Central memory CD4-positive, alpha-beta T cell (primary cell): ENCODE data around the gene KCNC4.

Experiments
- DNase-seq: peaks from one replicate; pipeline ENCODE4 v3.0.0; 2022

Gene KCNC4

DNA sequence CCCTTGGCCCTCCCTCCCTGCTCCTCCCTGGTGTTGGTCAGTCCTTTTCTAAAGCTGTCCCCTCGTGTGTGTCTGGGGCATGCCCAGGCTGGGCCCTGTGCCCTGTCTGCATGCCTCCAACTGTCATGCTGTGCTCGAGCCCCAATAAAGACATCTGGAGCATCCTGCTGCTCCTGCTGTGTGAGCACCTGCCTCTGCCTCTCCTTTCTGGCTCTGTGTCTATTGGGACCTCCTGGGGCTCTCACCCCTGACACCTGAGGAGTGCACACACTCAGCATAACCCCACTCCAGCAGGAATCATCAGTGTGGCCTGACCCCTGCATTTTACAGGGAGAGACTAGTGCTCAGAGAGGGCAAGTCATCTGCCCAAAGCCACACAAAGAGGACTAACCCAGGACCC is 23.7 kb downstream of the KCNC4 start:
- no peak for DNase-seq

DNA sequence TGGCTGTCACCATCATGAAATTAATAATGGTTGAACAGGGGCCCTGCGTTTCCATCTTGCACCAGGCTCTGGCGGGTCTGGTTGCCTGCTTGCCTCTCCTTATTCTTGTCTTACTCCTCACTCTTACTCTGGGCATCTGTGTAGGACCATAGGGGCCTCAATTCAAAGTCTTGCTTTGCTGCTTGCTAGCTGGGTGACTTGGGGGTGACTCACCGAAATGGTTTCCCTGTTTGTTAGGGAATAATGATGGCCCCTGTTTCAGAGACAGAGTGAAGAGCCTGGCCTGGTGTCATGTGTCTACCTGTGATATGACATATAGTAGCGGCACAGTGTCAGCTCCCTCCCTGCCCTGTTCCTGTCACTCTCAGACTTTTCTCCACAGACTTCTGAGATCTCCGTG is 24.6 kb downstream of the KCNC4 start:
- DNase-seq: no peak

DNA sequence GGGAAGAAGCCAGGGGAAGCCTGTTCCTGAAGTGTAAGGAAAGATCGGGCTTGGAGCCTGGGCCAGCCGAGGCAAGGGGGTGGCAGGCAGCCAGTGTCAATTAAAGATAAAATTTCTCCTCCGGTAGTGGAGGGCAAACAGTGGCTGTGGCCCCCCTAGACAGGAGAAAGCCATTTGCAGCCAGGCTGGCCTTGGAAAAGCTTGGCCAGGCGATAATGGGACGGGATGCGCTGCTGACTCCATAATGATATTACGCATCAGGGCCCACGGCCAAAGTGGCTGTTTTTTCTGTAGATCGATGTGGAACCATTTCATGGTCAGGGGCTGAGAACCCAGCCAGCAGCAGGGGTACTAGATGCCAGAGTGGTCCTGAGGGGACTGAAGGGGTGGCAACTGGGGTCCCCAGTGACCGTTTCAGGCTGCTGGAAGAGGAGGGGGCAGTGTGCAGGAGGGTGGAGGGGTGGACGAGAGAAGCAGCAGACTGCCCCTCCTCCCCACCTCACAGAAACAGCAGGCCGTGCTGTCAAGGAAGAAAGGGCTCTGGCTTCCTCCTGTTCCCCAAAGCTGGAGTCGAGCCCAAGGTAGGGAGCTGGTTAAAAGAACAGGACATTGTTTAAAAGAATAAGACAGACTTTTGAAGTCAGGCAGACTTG is 25.2 kb downstream of the KCNC4 start:
- no peak for DNase-seq

DNA sequence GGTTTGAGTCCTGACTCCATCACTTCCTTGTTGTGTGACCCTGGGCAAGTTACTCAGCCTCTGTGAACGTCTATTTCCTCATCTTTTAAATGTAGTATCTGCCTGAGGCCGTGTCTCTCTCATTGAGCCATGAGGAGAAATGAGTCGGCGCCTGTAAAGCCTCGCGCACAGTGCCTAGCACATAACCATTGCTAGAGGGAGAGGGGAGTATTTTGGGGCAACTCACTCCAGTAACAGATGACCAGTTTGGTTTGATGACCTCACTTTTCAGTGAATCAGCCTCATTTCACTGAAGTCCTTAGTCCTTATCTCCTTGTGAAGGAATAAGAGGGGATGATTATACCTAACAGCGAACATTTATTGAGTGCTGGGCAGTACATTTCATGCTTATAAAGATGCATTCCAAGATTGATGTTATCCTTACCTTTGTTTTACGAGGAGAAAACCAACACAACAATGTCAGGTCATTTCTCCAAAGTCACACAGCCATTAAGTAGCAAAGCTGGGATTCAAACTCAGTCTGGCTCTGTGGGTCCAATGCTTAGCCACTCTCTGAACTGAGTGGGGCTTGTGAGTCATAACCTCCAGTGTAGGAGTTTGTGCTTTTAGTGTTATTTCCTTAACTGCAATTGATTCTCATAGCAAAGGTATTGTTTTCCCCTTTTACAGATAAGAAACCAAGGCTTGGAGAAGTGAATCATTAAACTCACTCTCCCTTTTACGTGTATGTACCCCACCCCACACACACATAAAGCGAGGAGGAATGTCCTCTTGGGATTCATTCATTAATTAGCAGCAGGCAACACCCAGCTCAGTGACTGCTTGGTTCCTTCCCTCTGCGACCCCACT is 25.9 kb downstream of the KCNC4 start:
- DNase-seq: no peak

DNA sequence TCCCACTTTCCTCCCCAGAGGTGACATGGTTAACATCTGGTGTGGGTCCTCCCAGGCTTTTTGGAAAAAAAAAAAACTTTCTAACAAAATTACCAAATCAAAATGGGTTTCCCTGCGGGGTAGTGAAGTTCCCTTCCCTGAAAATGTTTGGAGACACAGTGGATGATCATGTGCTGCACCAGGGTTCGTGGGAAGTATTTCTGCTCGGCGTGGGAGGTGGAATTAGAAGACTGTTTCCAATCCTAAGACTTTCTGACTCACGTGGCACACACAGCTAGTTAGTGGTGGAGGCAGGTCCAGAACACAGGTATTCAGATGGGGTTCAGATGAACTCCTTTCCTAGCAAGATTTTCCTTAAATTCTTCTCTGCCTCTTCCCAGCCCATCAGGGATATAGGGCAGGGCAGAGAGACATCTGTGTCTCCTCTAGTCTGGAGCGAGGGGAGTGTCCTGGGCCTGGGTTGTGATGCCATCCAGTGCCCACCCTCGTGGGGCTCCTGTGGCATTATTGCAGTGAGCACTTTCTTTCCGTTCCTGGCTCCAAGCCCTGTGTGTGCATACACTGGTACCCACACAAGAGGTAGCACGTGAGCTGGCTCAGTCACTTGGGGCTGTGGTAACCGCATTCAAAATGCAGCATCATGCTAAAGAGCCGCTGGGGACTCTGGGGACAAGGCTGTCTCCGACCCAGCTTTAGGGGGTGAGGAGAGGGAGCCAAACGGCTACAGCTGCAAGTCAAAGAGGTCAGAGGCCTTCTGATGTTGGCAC is 27.5 kb downstream of the KCNC4 start:
- no peak for DNase-seq

DNA sequence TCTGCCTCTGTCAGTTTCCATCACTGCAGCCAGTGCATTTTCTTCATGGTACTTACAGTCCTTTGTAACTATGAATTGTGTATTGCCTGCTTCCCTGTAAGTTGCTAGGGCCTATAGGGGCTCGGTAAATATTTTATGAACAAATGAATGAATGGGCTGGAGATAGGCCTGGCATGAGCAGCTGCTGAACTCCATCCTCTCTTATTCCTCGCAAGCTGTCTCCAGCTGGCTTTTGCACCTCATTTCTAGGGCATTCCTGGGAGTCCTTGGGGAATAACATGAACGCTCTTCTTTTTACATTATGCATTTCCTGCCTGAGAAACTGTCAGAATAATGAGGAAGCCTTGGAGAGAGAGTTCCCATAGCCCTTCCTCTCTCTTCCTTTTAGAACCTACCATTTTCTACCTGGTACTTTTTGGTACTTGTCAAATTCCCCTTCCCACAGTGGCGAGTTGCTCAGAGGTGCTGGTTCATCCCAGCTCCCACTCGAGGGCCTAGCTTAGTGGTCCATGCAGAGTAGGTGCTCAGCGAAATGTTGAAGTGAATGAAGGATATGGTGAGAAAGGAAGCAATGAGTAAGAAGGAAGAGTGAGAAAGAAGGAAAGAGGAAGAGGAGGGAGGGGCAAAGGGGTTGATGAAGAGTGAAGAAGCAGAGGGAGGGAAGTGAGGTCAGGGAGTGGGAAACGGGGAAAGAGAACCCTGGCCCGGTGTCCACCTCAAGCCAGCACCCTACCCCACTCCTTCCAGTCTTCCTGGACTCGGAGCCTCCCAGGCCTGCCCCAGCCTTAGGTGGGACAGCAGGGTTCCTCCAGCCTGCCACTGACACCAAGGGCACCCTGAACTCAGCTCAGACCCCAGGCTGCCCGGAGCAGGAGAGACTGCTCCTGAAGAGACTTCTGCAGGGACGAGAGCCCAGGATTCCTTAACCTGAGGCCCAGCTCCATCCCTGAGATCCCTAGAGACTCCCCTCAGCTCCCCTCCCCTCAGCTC is 29.6 kb downstream of the KCNC4 start:
- no peak for DNase-seq

DNA sequence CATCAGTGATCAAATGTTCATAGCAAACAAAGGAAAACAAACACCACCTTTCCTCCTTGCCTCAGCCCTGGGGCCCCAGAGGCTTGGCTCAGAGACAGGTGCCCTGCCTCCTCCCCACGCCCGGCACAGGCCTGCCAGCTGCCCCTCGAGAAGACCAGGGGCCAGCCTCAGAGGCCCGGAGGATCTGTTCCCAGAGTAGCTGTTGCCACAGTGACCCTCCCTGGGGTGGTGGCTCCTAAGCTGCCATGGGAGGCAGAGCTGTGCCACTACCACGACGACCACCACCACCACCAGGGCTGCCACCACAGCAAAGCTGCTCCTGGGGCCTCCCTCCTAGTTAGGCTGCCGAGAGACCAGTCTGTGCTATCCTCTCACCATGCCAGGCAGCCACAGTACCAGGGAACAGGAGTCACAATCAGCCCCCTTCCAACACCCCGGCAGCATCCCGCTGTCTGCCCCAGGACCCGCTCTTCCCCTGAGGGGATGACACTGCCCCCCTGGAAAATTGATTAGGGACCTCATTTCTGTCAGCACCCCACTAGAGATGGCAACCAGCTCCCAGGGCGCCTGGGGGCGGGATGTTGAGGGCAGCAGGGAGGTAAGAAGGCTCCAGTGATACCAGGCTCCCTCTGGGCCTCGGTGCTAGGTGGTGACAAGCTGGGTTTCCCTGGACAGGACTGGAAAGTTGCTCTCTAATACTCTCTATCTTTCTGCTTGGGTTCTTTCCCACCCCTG is 30.5 kb downstream of the KCNC4 start:
- DNase-seq: no peak

DNA sequence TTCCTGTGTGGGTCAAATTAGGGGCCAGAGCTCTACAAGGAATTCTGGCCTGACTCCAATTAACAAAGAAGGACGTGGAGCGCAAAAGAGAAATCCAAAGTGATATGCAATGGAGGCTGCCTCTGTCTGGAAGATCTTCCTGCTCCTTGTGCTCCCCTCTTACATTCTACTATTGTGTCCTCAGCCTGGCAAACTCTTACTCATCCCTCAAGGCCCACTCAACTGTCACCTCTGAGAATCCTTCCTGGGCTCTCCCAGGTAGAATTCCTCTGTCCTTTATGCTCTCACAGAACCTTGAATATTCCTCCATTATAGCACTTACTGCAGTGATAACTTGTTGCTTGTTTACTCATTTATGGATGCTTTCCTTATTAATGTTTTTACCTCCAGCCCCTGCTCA is 31.4 kb downstream of the KCNC4 start:
- no peak for DNase-seq

DNA sequence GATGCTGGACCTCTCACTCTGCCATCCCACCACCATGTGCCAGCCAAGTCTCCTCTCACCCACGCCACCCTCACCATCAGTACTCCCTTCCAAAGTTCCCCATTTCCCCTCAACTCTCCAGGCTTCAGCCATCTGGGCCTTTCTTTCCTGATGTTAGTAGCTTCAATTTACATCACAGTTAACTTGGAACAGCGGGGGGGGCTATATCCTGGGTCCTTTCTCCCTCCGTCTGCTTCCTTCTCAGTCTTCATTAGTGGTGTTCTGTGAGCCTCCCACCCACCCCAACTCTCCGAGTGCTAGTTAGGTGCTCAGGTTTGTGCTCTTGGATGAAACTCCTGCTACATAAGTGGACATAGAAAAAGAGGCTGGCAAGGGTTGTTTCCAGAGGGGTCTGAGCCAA is 31.9 kb downstream of the KCNC4 start:
- no peak for DNase-seq

DNA sequence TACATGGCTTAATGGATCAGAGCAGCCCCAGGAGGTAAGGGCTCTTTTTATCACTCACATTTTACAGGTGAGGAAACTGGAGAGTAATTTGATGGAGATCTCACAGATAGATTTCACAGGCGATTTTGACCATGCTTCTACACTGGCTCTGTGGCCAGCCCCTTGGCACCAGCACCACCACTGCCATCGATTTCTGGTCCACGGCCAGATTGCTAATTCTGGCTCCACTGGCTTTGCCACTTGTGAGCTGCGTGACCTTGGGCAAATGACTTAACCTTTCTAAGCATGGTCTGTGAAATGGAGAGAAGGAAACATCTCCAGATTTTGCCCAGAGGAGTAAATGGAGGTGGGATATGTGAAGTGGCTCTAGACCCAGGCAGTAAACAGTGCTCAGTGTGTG is 32.6 kb downstream of the KCNC4 start:
- no peak for DNase-seq

DNA sequence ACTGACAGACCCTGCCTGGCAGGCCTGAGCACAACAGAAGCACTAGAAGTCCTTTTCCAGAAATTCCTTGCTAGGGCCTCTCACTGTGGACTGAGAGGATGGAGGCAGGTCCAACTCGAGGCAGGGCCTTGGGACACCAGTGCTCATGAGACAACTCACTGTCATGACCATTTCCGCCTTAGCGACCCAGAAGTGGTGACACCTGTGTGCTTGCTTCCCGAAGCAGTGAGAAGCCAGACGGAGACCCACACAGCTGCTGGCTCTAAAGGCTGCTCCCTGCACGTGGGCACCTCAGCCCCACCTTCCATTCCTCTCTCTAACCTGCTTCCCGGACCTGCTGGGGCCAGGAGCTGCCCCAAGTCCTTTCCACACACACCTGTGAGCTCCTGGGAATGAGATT is 33.0 kb downstream of the KCNC4 start:
- no peak for DNase-seq

DNA sequence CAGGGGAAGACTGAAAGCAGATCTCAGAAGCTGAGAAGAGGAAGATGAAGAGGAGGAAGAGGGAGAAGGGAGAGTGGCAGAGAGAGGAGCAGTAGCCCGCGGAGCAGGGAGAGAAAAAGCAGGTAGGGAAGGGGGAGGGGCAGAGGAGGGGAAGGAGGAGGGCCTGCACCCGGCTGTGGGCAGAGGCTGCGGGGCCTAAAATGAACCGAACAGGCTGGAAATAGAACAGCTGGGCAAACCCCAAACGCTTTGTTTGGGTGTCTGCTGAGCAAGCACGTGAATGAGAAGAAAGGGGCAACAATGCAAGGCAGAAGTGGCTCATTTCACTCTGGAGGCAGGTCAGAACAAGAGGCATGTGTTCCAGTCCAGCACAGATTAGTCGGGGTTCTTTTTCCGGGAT is 33.5 kb downstream of the KCNC4 start:
- DNase-seq: no peak

DNA sequence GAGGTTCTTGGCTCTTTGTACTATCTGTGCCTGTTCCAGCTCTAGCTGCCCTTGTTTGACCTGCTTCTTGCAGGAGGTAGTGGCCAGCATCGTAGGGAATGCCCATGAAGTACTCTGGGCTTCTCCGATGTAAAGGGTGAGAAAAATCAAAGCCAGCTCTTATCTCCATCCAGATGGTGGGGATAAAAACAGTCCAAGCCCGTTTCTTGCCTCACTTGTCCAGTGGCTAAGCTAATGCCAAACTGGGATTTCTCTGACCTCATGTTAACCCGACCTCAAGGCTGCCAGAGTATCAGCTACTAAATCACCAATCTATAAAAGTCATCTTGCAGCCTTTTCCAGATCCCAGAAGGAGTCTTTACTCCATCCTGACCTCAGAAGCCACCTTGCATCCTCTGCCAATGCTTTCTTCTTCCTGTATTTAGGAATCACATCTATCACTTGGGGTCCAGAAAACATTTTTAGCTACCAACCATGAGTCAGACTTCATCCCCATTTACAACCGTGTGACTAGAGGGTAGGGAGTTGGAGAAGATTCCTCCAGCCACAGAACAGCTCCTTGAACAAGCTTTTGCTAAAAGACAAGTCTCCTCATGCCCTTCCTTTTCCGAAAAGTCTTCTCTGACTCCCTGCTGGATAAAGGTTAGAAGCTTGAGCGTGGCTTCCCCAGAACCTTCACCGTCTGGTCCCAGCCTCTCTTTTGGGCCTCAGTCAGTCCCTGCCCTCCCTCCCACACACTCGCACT is 35.9 kb downstream of the KCNC4 start:
- no peak for DNase-seq

DNA sequence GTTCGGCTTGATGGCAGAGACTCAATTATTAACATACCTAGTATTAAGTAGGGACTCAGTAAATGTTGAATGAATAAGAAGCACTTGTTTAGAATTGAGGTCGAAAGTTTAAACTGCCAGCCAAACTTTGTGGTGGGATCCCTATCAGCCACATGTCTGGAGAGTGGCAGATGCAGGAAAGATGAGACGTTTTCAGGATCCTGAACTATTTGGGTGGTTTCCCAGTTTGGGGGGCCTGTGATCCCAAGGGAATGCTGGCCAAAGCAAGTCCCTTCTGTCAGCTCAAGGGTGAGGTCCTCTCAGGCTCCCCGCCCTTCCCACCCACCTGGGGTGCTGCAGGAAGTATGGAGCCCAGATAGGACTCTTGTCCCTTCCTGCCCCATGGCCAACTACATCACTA is 38.6 kb downstream of the KCNC4 start:
- DNase-seq: no peak

DNA sequence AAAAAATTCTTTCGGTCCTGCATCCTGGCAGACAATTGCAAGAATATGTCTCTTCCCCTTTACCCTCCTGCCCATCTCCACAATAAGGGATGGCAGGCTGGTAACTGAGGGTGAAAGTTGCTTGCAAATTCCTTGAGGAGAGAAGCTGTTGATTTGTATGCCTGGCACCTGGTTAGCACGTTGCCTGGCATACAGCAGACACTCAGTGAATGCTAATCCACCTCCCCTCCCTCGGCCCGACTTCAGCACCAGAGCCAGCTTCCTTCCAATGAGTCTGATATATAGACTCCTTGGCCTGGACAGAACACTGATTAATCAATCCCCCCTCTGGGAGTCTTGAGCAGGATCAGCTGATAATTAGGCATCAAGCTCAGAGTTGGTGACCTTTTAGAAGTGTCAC is 39.1 kb downstream of the KCNC4 start:
- no peak for DNase-seq

DNA sequence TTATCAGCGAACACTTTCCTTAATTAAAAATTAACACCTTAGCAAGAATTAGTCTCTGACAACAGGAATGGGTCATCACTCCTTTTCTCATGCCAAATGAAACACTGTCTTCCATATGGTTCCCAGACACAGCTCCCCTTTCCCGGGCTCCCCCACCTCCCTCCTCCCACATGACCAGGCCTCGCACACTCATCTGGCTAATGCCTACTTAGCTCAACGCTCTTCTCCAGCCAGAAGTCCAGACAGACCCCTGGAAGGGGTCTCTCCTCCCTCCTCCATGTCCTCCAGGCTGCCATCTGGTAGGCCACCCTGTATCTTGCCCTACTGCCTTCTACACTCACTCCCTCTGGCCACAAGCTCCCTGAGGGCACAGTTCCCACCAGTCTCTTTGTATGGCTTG is 39.9 kb downstream of the KCNC4 start:
- no peak for DNase-seq

DNA sequence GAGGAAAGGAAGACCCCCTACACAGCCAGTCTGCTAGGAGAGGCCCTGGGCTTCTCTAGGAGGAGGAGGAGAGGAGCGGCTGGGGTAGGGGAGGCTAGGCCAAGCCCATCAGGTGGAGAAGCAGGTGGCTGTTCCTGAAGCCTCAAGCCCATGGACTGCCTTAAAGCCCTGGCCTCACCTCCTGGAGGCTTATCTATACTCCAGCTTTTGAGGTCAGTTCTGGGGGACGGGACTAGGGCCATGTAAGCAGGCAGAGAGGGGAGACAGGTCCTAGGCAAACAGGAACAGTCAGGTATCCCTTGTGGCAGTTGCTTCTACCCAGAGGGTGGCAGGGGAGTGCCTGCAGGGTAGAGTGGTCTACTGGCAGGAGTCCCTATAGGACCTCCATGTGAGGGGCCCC is 40.6 kb downstream of the KCNC4 start:
- DNase-seq: no peak

DNA sequence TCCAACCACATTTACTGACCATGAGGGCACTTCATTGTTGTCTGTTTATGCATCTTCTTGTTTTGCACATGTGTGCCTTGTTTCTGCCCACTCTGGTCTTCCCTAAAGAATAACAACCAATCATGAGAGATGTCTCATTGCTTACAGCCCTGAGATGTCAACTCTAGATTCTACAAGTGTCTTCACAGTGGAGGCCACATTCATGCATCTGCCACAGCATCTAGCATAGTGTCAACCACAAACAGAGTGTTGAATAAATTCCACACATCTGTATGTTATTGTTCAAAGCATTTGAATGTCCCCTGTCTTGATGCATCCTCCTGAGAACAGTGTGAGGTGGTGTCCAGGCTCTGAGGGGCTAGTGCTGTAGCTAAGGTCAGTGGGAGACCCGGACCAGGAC is 43.1 kb downstream of the KCNC4 start:
- no peak for DNase-seq

DNA sequence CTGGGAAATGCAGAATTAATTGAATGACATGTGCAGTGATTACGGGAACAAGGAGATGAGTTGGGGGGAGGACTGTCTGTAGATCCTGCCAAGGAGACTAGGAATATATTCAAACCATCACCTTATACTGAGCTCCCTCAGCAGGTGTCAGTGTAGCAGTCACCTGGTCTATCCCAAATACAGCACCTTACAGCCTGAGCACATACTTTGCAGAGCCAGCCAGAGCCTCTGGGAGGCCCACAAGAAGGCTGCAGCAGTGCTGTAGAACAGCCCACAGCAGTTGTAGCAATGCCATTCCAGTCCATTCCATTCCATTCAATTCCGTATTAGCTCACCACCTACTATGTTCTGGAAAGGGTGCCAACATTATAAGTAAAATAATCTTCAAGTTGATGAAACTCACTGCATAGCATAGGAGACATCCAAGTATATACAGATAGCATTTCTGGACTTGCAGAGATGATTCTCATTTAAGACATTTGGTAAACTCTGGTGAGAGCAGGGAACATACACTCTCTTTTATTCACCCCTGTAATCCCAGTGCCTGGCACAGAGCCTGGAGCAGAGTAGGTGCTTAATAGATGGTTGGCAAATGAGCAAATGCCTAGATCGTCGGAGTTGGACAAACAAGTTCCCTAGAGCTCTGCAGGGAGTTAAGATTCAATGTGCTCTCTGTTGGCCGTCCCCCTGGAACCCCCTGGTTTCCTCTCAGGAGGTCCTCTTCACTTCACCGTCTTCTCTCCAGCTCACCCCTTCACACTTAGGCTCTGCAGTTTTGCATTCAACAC is 44.7 kb downstream of the KCNC4 start:
- DNase-seq: no peak

DNA sequence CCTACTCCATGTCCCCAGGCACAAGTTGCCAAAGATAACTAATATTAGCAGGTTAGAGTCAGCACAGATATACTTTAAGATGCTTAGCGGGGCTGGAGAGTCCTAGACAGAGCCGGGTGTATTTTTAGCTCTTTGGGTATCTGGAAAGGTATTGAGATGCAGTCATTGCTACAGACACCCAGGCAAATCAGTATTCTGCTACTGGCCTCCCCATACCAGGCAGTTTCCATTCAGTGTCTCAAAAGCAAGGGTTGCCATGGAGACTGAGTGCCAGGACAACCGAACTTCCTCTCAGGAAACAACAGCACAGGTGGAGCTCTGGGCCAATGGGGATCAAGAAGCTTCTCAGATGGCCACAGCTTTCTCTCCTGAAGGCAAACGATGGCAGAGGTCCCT is 45.3 kb downstream of the KCNC4 start:
- DNase-seq: no peak
